Vagina (tissue), 2 donors: ENCODE data around the gene LRRC42. TPM values are rescaled to one million over a fixed set of nuclear protein-coding genes. Genes with fewer than 3 reads are reported as not detected.

Source experiments
- DNase-seq, 2 donors: peaks; one replicate each; pipeline ENCODE4 v3.0.0-alpha.2; 2017; ENCODE audit errors: extremely low spot score in 2 of 2
- H3K27ac ChIP-seq: fragments of 200-600 bp; sonication (generic); one replicate; pipeline ENCODE4 v1.5.1; 2019
- H3K27me3 ChIP-seq: fragments of 200-600 bp; sonication (generic); one replicate; pipeline ENCODE4 v1.5.1; 2019
- H3K36me3 ChIP-seq, 2 donors: fragments of 200-600 bp; sonication (generic); one replicate each; pipeline ENCODE4 v1.5.1; 2017 to 2019
- H3K4me1 ChIP-seq: fragments of 200-600 bp; sonication (generic); one replicate; pipeline ENCODE4 v1.5.1; 2019
- H3K4me3 ChIP-seq, 2 donors: fragments of 200-600 bp; sonication (generic); 1 replicate in 1 of 2; 2 replicates in 1 of 2; pipeline ENCODE4 v1.5.1; 2016 to 2019
- H3K9me3 ChIP-seq: fragments of 200-600 bp; sonication (generic); one replicate; pipeline ENCODE4 v1.5.1; 2019
- CTCF ChIP-seq, 3 experiments: fragments of 450-650 bp in 2 of 3; fragments of 200-600 bp in 1 of 3; sonication (generic) in 1 of 3; IDR thresholded peaks; one replicate each; pipeline ENCODE4 v1.5.1; 2017 to 2019; ENCODE audit warnings: antibody characterized with exemption in 3 of 3, mild to moderate bottlenecking in 2 of 3, moderate library complexity in 2 of 3
- POLR2A ChIP-seq, 2 donors: fragments of 450-650 bp; IDR thresholded peaks; one replicate each; pipeline ENCODE4 v1.6.1; 2017; ENCODE audit warnings: antibody characterized with exemption in 2 of 2, mild to moderate bottlenecking in 2 of 2, moderate library complexity in 2 of 2
- POLR2AphosphoS5 ChIP-seq, 2 donors: sonication (generic); formaldehyde crosslinking; IDR thresholded peaks; one replicate each; pipeline ENCODE4 v1.9.0; 2017; ENCODE audit warnings: antibody characterized with exemption in 2 of 2, mild to moderate bottlenecking in 2 of 2, low read depth in 1 of 2; ENCODE audit not compliant: insufficient read depth in 1 of 2
- intact Hi-C: fragments of 100-400 bp; cut with DNase I; formaldehyde crosslinking; loops from one replicate; pipeline ENCODE4 v1.15.1; 2023
- total RNA-seq: library from RNA; depleted of rRNA; stranded (reverse); fragments of >200 nt; gene quantifications from one replicate; pipeline ENCODE4 v1.2.3, GENCODE V29; 2016

Gene LRRC42
- total RNA-seq, 1 donor from 2014 or later: 31.7 TPM

GRCh38 chr1:53957194-53957818, 11.2 kb downstream of the LRRC42 start:
- Histone ChIP-seq H3K27ac (no peak overlapping the region), H3K9me3 (no peaks in the 10 kb centered on the region), H3K36me3 (peaks cover 2 to 48% of the 10 kb centered on the region in 2 donors), H3K4me1 (peaks cover 16% of the 10 kb centered on the region), H3K27me3 (no peaks in the 10 kb centered on the region), H3K4me3 (no peak overlapping the region)
- TF ChIP-seq POLR2A (IDR thresholded peaks at IDR 0.05): no peak
- no peak for TF ChIP-seq CTCF (IDR thresholded peaks at IDR 0.05)
- no peak for TF ChIP-seq POLR2AphosphoS5 (IDR thresholded peaks at IDR 0.05; ENCODE audit: insufficient read depth in 1 of 2, low read depth in 1 of 2)
- intact Hi-C loops: no loop called here
- DNase-seq: no peak

GRCh38 chr1:53959664-53960250, 13.6 kb downstream of the LRRC42 start:
- H3K27ac ChIP-seq: no peak overlapping the region
- intact Hi-C loops: no loop called here
- peaks cover 16% of the 10 kb centered on the region for H3K4me1 ChIP-seq
- H3K9me3 ChIP-seq: no peaks in the 10 kb centered on the region
- no peak overlapping the region for H3K4me3 ChIP-seq
- H3K36me3 ChIP-seq: peaks cover 2 to 52% of the 10 kb centered on the region in 2 donors
- DNase-seq: no peak
- H3K27me3 ChIP-seq: no peaks in the 10 kb centered on the region
- no peak for TF ChIP-seq POLR2AphosphoS5 (IDR thresholded peaks at IDR 0.05; ENCODE audit: insufficient read depth in 1 of 2, low read depth in 1 of 2)
- TF ChIP-seq CTCF (IDR thresholded peaks at IDR 0.05): peak in 2 of 3 experiments; percentile 36 to 37

- H3K36me3 ChIP-seq: peaks cover 2 to 67% of the 10 kb centered on the region in 2 donors
- H3K4me3 ChIP-seq: no peak overlapping the region
- DNase-seq: no peak
- no peak for TF ChIP-seq POLR2AphosphoS5 (IDR thresholded peaks at IDR 0.05; ENCODE audit: insufficient read depth in 1 of 2, low read depth in 1 of 2)
- TF ChIP-seq CTCF (IDR thresholded peaks at IDR 0.05): no peak
- no peak for TF ChIP-seq POLR2A (IDR thresholded peaks at IDR 0.05)
- no peaks in the 10 kb centered on the region for H3K27me3 ChIP-seq
- no peaks in the 10 kb centered on the region for H3K9me3 ChIP-seq
- intact Hi-C loops: no loop called here
- peaks cover 3% of the 10 kb centered on the region for H3K4me1 ChIP-seq
- no peak overlapping the region for H3K27ac ChIP-seq
Observed at GRCh38 chr1:53962395-53962794, 16.2 kb downstream of the LRRC42 start.

- no peak for DNase-seq
- Histone ChIP-seq H3K4me3 (no peak overlapping the region), H3K27ac (no peak overlapping the region), H3K27me3 (no peaks in the 10 kb centered on the region), H3K36me3 (peaks cover 2 to 76% of the 10 kb centered on the region in 2 donors), H3K9me3 (no peaks in the 10 kb centered on the region), H3K4me1 (no peaks in the 10 kb centered on the region)
- no peak for TF ChIP-seq POLR2AphosphoS5 (IDR thresholded peaks at IDR 0.05; ENCODE audit: insufficient read depth in 1 of 2, low read depth in 1 of 2)
- no peak for TF ChIP-seq POLR2A (IDR thresholded peaks at IDR 0.05)
- no peak for TF ChIP-seq CTCF (IDR thresholded peaks at IDR 0.05)
- intact Hi-C loops: no loop called here
Observed at GRCh38 chr1:53963460-53963859, 17.3 kb downstream of the LRRC42 start.

- intact Hi-C loops: no loop called here
- H3K4me1 ChIP-seq: no peaks in the 10 kb centered on the region
- H3K36me3 ChIP-seq: peaks cover 2 to 77% of the 10 kb centered on the region in 2 donors
- no peaks in the 10 kb centered on the region for H3K27me3 ChIP-seq
- H3K4me3 ChIP-seq: no peak overlapping the region
- H3K27ac ChIP-seq: no peak overlapping the region
- DNase-seq: no peak
- H3K9me3 ChIP-seq: no peaks in the 10 kb centered on the region
- TF ChIP-seq CTCF (IDR thresholded peaks at IDR 0.05) (no peak), POLR2A (IDR thresholded peaks at IDR 0.05) (no peak), POLR2AphosphoS5 (IDR thresholded peaks at IDR 0.05; ENCODE audit: insufficient read depth in 1 of 2, low read depth in 1 of 2) (no peak)
Observed at GRCh38 chr1:53964109-53964508, 18.0 kb downstream of the LRRC42 start.
